Esophagus muscularis mucosa (tissue), 4 donors: ENCODE measurements around the gene ZNF423. TPM values are rescaled to one million over a fixed set of nuclear protein-coding genes. Genes with fewer than 3 reads are reported as not detected.

ENCODE experiments used
- DNase-seq: peaks from one replicate; pipeline ENCODE4 v3.0.0-alpha.2; 2017; ENCODE audit errors: extremely low spot score
- H3K27ac ChIP-seq, 4 donors: fragments of 200-600 bp; sonication (generic); replicated peaks in 1 of 4; 1 replicate in 3 of 4; 2 replicates in 1 of 4; pipeline ENCODE4 v1.5.1; 2016 to 2019; ENCODE audit warnings: mild to moderate bottlenecking in 1 of 4
- H3K27me3 ChIP-seq, 4 donors: fragments of 200-600 bp; sonication (generic); one replicate each; pipeline versions ENCODE4 v1.5.1 to v1.6.0; 2016 to 2019
- H3K36me3 ChIP-seq, 4 donors: fragments of 200-600 bp; sonication (generic); one replicate each; pipeline ENCODE4 v1.5.1; 2016 to 2019
- H3K4me1 ChIP-seq, 4 donors: fragments of 200-600 bp; sonication (generic); one replicate each; pipeline ENCODE4 v1.5.1; 2016 to 2019
- H3K4me3 ChIP-seq, 4 donors: fragments of 200-600 bp; sonication (generic); 1 replicate in 2 of 4; 2 replicates in 2 of 4; pipeline ENCODE4 v1.5.1; 2016 to 2019; ENCODE audit warnings: mild to moderate bottlenecking in 4 of 4, moderate library complexity in 1 of 4
- H3K9me3 ChIP-seq, 4 donors: fragments of 200-600 bp; sonication (generic); 1 replicate in 3 of 4; 2 replicates in 1 of 4; pipeline ENCODE4 v1.5.1; 2016 to 2019
- EP300 ChIP-seq: sonication (generic); formaldehyde crosslinking; IDR thresholded peaks from one replicate; pipeline ENCODE4 v1.6.1; 2017; ENCODE audit warnings: antibody characterized with exemption
- POLR2A ChIP-seq: fragments of 450-650 bp; IDR thresholded peaks from one replicate; pipeline ENCODE4 v1.6.1; 2017; ENCODE audit warnings: antibody characterized with exemption, moderate library complexity, mild to moderate bottlenecking, low read depth
- POLR2AphosphoS5 ChIP-seq, 2 donors: sonication (generic); formaldehyde crosslinking; IDR thresholded peaks; one replicate each; pipeline ENCODE4 v1.6.1; 2017; ENCODE audit warnings: antibody characterized with exemption in 2 of 2
- WGBS: methylation state at CpG from one replicate; pipeline ENCODE4 v1.1.5; 2018; 5-methylcytosine and 5-hydroxymethylcytosine counted together
- intact Hi-C: fragments of 100-400 bp; cut with DNase I; formaldehyde crosslinking; loops from one replicate; pipeline ENCODE4 v1.15.1; 2023
- total RNA-seq, 4 donors: library from RNA; depleted of rRNA; stranded (reverse); fragments of >200 nt; gene quantifications; one replicate each; pipeline versions ENCODE4 v1.1.0 to v1.2.1, GENCODE V29; 2016
- TF ChIP-seq, protein P1 (sequence below), 3 experiments: fragments of 200-600 bp in 2 of 3; fragments of 450-650 bp in 1 of 3; sonication (generic) in 2 of 3; IDR thresholded peaks; one replicate each; pipeline ENCODE4 v1.5.1; 2017 to 2019; ENCODE audit warnings: antibody characterized with exemption in 3 of 3, mild to moderate bottlenecking in 2 of 3, moderate library complexity in 1 of 3

Gene ZNF423
- total RNA-seq, 4 donors from 2014 or later: 8.7 to 22.5 (median 10.3) TPM

DNA sequence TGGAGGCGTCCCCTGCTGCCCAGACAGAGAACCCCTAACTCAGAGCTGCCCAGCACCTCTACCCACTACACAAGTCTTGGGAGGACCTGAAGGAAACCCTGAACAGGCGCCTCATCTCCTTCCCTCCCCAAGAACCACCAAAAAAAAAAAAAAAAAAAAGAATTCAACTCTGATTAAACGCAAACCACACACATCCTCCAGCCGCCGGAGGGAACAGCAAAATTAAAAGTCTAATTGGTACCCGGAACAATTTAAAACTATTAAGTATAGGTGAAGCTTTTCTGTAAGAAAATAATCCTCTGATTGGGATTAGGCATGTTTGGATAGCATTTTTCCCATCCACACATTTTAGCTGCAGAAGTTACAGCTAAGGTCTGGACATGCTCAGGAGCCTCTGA is 202.7 kb downstream of the ZNF423 start:
- Histone ChIP-seq H3K27ac (peak overlapping the region in 1 of 4 donors; percentile 68), H3K9me3 (peaks cover 0 to 10% (median 7%) of the 10 kb centered on the region in 4 donors), H3K4me3 (no peak overlapping the region), H3K27me3 (no peaks in the 10 kb centered on the region), H3K4me1 (peaks cover 0 to 8% (median 3%) of the 10 kb centered on the region in 4 donors), H3K36me3 (no peaks in the 10 kb centered on the region)
- TF ChIP-seq EP300 (no peak), POLR2AphosphoS5 (IDR thresholded peaks at IDR 0.05) (no peak), POLR2A (no peak)
- TF ChIP-seq, protein P1, sequence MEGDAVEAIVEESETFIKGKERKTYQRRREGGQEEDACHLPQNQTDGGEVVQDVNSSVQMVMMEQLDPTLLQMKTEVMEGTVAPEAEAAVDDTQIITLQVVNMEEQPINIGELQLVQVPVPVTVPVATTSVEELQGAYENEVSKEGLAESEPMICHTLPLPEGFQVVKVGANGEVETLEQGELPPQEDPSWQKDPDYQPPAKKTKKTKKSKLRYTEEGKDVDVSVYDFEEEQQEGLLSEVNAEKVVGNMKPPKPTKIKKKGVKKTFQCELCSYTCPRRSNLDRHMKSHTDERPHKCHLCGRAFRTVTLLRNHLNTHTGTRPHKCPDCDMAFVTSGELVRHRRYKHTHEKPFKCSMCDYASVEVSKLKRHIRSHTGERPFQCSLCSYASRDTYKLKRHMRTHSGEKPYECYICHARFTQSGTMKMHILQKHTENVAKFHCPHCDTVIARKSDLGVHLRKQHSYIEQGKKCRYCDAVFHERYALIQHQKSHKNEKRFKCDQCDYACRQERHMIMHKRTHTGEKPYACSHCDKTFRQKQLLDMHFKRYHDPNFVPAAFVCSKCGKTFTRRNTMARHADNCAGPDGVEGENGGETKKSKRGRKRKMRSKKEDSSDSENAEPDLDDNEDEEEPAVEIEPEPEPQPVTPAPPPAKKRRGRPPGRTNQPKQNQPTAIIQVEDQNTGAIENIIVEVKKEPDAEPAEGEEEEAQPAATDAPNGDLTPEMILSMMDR (IDR thresholded peaks at IDR 0.05): no peak
- DNase-seq: no peak
- 52% methylated on average over 6 of the region's 6 CpGs for WGBS
- intact Hi-C loops: no loop called here

GRCh38 chr16:49652456-49653172 is 203.3 kb downstream of the ZNF423 start:
- 76% methylated on average over 23 of the region's 23 CpGs for WGBS
- Histone ChIP-seq H3K4me3 (peak overlapping the region in 2 of 4 donors; percentile 8 to 13), H3K9me3 (peaks cover 0 to 16% (median 12%) of the 10 kb centered on the region in 4 donors), H3K27ac (peak overlapping the region in 3 of 4 donors; percentile 45 to 68 (median 66)), H3K36me3 (no peaks in the 10 kb centered on the region), H3K4me1 (peaks cover 0 to 8% (median 3%) of the 10 kb centered on the region in 4 donors), H3K27me3 (no peaks in the 10 kb centered on the region)
- no peak for DNase-seq
- TF ChIP-seq POLR2AphosphoS5 (IDR thresholded peaks at IDR 0.05): peak in 1 of 2 donors; percentile 34
- TF ChIP-seq, protein P1 (IDR thresholded peaks at IDR 0.05): no peak
- intact Hi-C loops: no loop called here

DNA sequence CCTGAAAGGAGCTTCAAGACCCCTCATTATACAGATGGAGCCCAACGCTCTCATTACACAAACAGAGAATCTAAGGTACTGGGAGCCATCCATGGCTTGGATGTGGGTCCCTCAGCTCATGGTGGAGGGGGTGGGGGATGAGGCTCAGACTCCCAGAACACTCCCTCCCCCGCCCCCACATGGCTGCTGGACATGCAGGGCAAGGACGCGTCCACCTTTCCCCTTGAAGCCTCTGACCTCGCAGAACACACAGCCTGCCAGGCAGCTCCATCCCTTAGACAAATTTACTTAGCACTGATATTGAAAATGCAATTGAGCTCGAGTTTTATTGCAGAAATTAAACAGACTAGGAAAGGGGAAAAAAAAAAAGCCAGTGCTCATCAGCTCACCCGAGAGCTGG is 203.9 kb downstream of the ZNF423 start:
- intact Hi-C loops: no loop called here
- Histone ChIP-seq H3K27ac (peak overlapping the region in 3 of 4 donors; percentile 45 to 68 (median 66)), H3K27me3 (no peaks in the 10 kb centered on the region), H3K4me1 (peaks cover 0 to 8% (median 3%) of the 10 kb centered on the region in 4 donors), H3K9me3 (peaks cover 0 to 22% (median 17%) of the 10 kb centered on the region in 4 donors), H3K4me3 (peak overlapping the region in 1 of 4 donors; percentile 13), H3K36me3 (no peaks in the 10 kb centered on the region)
- 63% methylated on average over 6 of the region's 7 CpGs for WGBS
- TF ChIP-seq POLR2A (no peak), POLR2AphosphoS5 (IDR thresholded peaks at IDR 0.05) (no peak), EP300 (no peak)
- TF ChIP-seq, protein P1 (IDR thresholded peaks at IDR 0.05): no peak
- DNase-seq: no peak

- Histone ChIP-seq H3K9me3 (peaks cover 0 to 22% (median 17%) of the 10 kb centered on the region in 4 donors), H3K4me1 (peaks cover 0 to 8% (median 3%) of the 10 kb centered on the region in 4 donors), H3K36me3 (no peaks in the 10 kb centered on the region), H3K27ac (peak overlapping the region in 1 of 4 donors; percentile 66), H3K4me3 (no peak overlapping the region), H3K27me3 (no peaks in the 10 kb centered on the region)
- WGBS: 71% methylated on average over 4 of the region's 4 CpGs
- no peak for TF ChIP-seq EP300
- intact Hi-C loops: no loop called here
- DNase-seq: no peak
Observed at GRCh38 chr16:49651226-49651625, 204.7 kb downstream of the ZNF423 start.

DNA sequence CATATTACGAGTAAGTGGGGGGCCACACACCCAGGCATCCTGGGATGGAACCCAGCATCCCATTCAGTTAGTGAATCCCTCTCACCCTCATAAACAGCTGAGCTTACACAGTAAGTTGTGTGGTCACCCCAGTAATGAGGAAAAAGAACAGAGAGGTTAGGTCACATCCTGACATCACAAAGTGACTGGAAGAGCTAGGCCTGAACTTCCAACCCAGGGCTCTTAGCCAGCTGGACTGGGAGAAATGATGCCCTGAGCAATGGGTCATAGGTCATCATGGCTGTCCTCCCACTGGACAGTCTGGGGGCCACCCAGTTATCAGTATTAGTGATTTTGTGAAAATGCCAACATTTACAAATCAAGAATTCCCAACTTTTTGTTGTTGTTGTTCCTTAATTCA is 205.3 kb downstream of the ZNF423 start:
- WGBS: 83% methylated on average over 1 of the region's 1 CpG
- DNase-seq: no peak
- no peaks in the 10 kb centered on the region for H3K36me3 ChIP-seq
- peaks cover 0 to 22% (median 17%) of the 10 kb centered on the region in 4 donors for H3K9me3 ChIP-seq
- no peak overlapping the region for H3K4me3 ChIP-seq
- intact Hi-C loops: no loop called here
- no peaks in the 10 kb centered on the region for H3K27me3 ChIP-seq
- peaks cover 0 to 8% (median 3%) of the 10 kb centered on the region in 4 donors for H3K4me1 ChIP-seq
- H3K27ac ChIP-seq: no peak overlapping the region
- TF ChIP-seq EP300 (no peak), POLR2A (no peak)
- TF ChIP-seq, protein P1 (IDR thresholded peaks at IDR 0.05): no peak
